Ovary (tissue), 9 donors: ENCODE measurements around the gene ASMTL. TPM values are rescaled to one million over a fixed set of nuclear protein-coding genes. Genes with fewer than 3 reads are reported as not detected.

Source experiments
- DNase-seq, 5 donors: peaks; one replicate each; pipeline ENCODE4 v3.0.0-alpha.2; 2019 to 2020
- H3K27ac ChIP-seq, 2 donors: fragments of 200-600 bp; one replicate each; pipeline versions ENCODE4 v1.5.1 to v1.8.0; 2019 to 2022
- H3K27me3 ChIP-seq: fragments of 200-600 bp; one replicate; pipeline ENCODE4 v1.8.0; 2022
- H3K36me3 ChIP-seq: fragments of 200-600 bp; sonication (generic); one replicate; pipeline ENCODE4 v1.5.1; 2019
- H3K4me1 ChIP-seq: one replicate; pipeline ENCODE4 v1.8.1; 2013; ENCODE audit warnings: mild to moderate bottlenecking, moderate library complexity; ENCODE audit not compliant: insufficient read depth
- H3K4me3 ChIP-seq: fragments of 200-600 bp; sonication (generic); one replicate; pipeline ENCODE4 v1.5.1; 2017
- H3K9me3 ChIP-seq, 2 donors: fragments of 200-600 bp in 1 of 2; sonication (generic) in 1 of 2; one replicate each; pipeline versions ENCODE4 v1.5.1 to v1.8.1; 2013 to 2019; ENCODE audit warnings: mild to moderate bottlenecking in 1 of 2, moderate library complexity in 1 of 2
- EP300 ChIP-seq: sonication (generic); formaldehyde crosslinking; IDR thresholded peaks from one replicate; pipeline ENCODE4 v1.6.1; 2017; ENCODE audit warnings: antibody characterized with exemption
- POLR2A ChIP-seq: fragments of 450-650 bp; IDR thresholded peaks from one replicate; pipeline ENCODE4 v1.6.1; 2017; ENCODE audit warnings: antibody characterized with exemption, mild to moderate bottlenecking, moderate library complexity
- WGBS, 3 donors: extraction: QIAGEN DNeasy Blood & Tissue Kit in 1 of 3; methylation state at CpG; one replicate each; pipeline versions ENCODE4 v1.1.5 to v1.1.7; 2013 to 2017; 5-methylcytosine and 5-hydroxymethylcytosine counted together
- intact Hi-C, 4 donors: fragments of 100-400 bp; cut with DNase I; formaldehyde crosslinking; loops; one replicate each; pipeline versions ENCODE4 v1.11.0 to v1.15.1; 2022 to 2023
- polyA plus RNA-seq, 2 donors: library from polyadenylated mRNA; stranded (reverse); fragments of 200-250 nt in 1 of 2; fragments of 350-450 nt in 1 of 2; fragmentation: Illumina TruSeq in 1 of 2; extraction: RNeasy Lipid Tissue Mini Kit (QIAGEN cat#74804) in 1 of 2; gene quantifications; one replicate each; pipeline ENCODE4 v1.2.3, GENCODE V29; 2013 to 2014
- total RNA-seq, 7 donors: library from RNA; depleted of rRNA in 2 of 7; stranded (reverse); fragments of >200 nt in 2 of 7; fragmentation: NEBNext Ultra II Directional in 3 of 7; extraction: Animal tissue kit (Norgen Biotek cat#: 25700) in 3 of 7; gene quantifications; one replicate each; pipeline versions ENCODE4 v1.1.0 to v1.2.4, GENCODE V29; 2016 to 2023
- TF ChIP-seq, protein P1 (sequence below), 3 donors: fragments of 450-650 bp in 2 of 3; fragments of 200-600 bp in 1 of 3; IDR thresholded peaks; one replicate each; pipeline versions ENCODE4 v1.5.1 to v1.8.0; 2016 to 2022; ENCODE audit warnings: antibody characterized with exemption in 3 of 3, mild to moderate bottlenecking in 1 of 3
- donor health status: DM: no; HTN: no; CAD: no; lungs with moderate emphysema.
- donor health status: DM: no; HTN: no; CAD: no.
- donor health status: Bipolar disorder and iron deficiency.
- donor health status: DM: yes; HTN: yes; CAD: no.
- donor health status: DM: no; HTN: no; CAD: no.
- donor health status: DM: yes; HTN: yes; CAD: no.

The ASMTL gene
- total and polyA plus RNA-seq, 9 donors, result 21.3 to 48.9 (median 40.7) TPM

DNA sequence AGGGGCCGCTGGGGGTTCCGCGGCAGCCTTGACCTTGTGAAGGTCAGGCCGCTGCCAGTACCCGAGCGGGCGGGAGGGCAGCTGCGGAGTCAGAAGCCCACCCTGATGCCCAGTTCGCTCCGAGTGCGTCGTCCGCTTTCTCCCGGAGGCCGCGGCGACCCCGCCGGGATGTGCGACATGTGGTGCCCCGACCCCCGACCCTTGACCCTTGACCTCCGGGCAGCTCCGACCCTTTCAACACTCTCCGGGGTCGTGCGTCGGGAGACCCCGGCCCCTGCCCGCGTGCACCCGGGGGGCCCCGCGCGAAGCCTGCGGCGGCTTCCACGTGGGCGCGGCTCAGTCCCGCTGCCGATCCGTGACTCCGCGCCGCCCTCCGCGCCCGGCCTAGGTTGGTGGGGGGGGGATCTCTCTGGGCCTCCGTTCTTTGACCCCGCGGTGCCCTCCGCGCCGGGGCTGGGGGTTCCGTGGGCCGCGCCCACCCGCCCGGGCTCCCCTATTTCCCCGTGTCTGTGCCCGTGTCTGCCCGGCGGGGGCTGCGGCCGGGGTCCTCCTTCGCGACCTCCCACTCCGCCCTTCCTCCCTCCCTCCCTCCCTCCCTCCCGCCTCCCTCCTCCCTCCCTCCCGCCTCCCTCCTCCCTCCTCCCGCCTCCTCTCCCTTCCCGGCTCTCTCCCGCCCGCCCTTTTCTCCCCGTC lies 60.2 kb downstream of the ASMTL start:
- WGBS, 3 donors, result 1% methylated on average over 27 to 70 of the region's 76 CpGs
- Histone ChIP-seq H3K4me3 (peak overlapping the region; percentile 98), H3K27me3 (no peaks in the 10 kb centered on the region), H3K36me3 (no peaks in the 10 kb centered on the region), H3K4me1 (peaks cover 16% of the 10 kb centered on the region), H3K9me3 (no peaks in the 10 kb centered on the region), H3K27ac (peak overlapping the region; percentile 98 to 100)
- TF ChIP-seq, protein P1, sequence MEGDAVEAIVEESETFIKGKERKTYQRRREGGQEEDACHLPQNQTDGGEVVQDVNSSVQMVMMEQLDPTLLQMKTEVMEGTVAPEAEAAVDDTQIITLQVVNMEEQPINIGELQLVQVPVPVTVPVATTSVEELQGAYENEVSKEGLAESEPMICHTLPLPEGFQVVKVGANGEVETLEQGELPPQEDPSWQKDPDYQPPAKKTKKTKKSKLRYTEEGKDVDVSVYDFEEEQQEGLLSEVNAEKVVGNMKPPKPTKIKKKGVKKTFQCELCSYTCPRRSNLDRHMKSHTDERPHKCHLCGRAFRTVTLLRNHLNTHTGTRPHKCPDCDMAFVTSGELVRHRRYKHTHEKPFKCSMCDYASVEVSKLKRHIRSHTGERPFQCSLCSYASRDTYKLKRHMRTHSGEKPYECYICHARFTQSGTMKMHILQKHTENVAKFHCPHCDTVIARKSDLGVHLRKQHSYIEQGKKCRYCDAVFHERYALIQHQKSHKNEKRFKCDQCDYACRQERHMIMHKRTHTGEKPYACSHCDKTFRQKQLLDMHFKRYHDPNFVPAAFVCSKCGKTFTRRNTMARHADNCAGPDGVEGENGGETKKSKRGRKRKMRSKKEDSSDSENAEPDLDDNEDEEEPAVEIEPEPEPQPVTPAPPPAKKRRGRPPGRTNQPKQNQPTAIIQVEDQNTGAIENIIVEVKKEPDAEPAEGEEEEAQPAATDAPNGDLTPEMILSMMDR (IDR thresholded peaks at IDR 0.05), result peak in 1 of 3 donors; percentile 27
- TF ChIP-seq EP300 (peak; percentile 0), POLR2A (peak; percentile 49)
- DNase-seq, result peak in 2 of 5 donors; percentile 78 to 81
- intact Hi-C loops, result loop anchor here in 1 of 4 donors (1.0 to 2.0 kb wide), 2 partner anchors 61 to 1074 kb away; partner anchors contain the start of gene GTPBP6

DNA sequence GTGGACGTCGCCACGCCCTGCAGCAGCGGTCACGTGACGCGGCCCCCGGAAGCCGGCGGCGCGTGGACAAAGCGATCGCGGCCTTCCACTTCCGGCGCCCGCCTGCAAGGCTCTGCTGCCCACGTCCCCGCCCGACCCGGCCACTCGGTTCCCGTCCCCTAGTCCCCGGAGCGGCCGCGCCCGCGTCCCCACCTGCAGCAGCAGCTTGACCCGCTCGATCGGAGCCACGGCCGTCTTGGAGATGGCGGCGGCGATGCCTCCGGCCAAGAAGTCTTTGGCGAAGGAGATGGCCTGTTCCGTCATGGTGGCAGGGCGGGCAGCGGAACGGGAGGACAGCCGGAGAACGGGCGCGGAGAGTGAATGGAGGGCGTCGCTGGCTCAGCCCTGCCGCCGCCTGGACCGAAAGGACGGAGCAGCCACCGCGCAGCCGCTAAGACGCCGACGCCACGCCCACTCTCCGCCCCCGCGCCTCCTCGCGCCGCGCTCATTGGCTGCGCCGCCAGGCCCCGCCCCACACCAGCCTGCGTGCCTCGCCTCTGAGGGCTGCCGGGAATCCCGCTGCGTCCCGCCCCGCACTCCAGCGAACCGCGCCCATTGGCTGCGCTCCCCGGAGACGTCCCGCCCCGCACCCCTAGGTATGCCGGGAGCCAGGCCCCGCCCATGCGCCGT lies 60.9 kb downstream of the ASMTL start, which contains the start of gene SLC25A6:
TSS of gene SLC25A6 (minus strand) at position 407 of the 669 bp plus-strand sequence. CDS start at position 303, 104 bp downstream.
- Histone ChIP-seq H3K27me3 (no peaks in the 10 kb centered on the region), H3K4me1 (peaks cover 16% of the 10 kb centered on the region), H3K36me3 (no peaks in the 10 kb centered on the region), H3K4me3 (peak within 1 kb of the TSS; percentile 98), H3K9me3 (no peaks in the 10 kb centered on the region), H3K27ac (peak within 1 kb of the TSS; percentile 98 to 100)
- WGBS, 3 donors, result 0% methylated on average over 25 to 90 of the region's 90 CpGs
- DNase-seq, result peak; percentile 99 to 100 (median 99)
- TF ChIP-seq EP300 (peak; percentile 8), POLR2A (peak; percentile 91)
- TF ChIP-seq, protein P1 (IDR thresholded peaks at IDR 0.05), result peak in 2 of 3 donors; percentile 32 to 53
- intact Hi-C loops, result loop anchor here in 1 of 4 donors (1.0 to 2.0 kb wide), 2 partner anchors 61 to 1073 kb away; partner anchors contain the start of gene GTPBP6

DNA sequence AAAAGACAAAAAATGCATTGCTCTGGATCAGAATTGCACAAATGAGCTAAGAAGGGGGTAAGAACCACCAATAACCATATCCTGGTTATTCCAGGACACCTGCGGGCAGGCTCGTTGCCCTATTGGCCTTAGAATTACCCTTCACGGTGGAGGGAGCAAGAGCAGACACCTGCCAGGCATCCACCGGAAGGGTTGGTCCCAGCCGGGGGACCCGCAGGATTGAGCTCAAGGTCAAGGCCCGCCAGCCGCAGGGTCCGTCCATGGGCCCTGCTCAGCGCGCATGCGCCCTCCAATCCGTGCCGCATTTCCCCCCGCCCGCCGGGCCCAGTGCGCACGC lies 61.4 kb downstream of the ASMTL start:
- H3K36me3 ChIP-seq, result no peaks in the 10 kb centered on the region
- TF ChIP-seq EP300 (no peak), POLR2A (no peak)
- TF ChIP-seq, protein P1 (IDR thresholded peaks at IDR 0.05), result no peak
- DNase-seq, result peak in 2 of 5 donors; percentile 94 to 96
- no peaks in the 10 kb centered on the region for H3K27me3 ChIP-seq
- no peaks in the 10 kb centered on the region for H3K9me3 ChIP-seq
- H3K27ac ChIP-seq, result peak overlapping the region in 1 of 2 donors; percentile 100
- peak overlapping the region; percentile 98 for H3K4me3 ChIP-seq
- intact Hi-C loops, result no loop called here
- peaks cover 16% of the 10 kb centered on the region for H3K4me1 ChIP-seq
- 0% methylated on average over 5 to 19 of the region's 19 CpGs for WGBS, 3 donors

DNA sequence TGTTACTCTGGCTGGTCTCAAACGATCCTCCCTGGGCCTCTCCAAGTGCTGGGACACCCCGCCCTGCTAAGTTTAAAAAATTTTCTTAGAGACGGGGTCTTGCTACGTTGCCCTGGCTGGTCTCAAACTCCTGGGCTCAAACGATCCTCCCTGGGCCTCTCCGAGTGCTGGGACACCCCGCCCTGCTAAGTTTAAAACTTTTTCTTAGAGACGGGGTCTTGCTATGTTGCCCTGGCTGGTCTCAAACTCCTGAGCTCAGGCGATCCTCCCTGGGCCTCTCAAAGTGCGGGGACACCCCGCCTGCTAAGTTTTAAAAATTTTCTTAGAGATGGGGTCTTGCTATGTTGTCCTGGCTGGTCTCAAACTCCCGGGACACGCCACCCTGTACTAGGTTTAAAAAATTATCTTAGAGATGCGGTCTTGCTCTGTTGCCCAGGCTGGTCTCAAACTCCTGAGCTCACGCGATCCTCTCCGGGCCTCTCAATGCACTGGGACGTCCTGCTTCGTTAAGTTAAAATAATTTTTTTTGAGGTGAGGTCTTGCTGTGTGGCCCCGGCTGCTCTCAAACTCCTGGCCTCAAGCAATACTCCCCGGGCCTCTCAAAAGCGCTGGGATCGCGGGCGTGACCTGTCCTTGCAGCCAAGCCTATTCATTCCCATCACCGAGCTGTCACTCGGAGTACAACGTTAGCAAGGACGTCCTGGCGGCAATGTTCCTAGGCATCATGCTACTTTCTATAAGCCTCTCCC lies 61.9 kb downstream of the ASMTL start:
- Histone ChIP-seq H3K4me3 (peak overlapping the region; percentile 98), H3K4me1 (peaks cover 16% of the 10 kb centered on the region), H3K9me3 (no peaks in the 10 kb centered on the region), H3K27me3 (no peaks in the 10 kb centered on the region), H3K36me3 (no peaks in the 10 kb centered on the region), H3K27ac (no peak overlapping the region)
- peak in 3 of 5 donors; percentile 21 to 49 (median 46) for DNase-seq
- WGBS, 3 donors, result 41 to 48% (median 44%) methylated on average over 30 of the region's 30 CpGs
- TF ChIP-seq POLR2A, result no peak
- TF ChIP-seq EP300, result no peak
- intact Hi-C loops, result no loop called here
